ENCODE data around the gene WBP2NL.

WBP2NL gene

GRCh38 chr22:41995211-41995610 lies 3.4 kb upstream of the WBP2NL start:
- no peaks in the 10 kb centered on the region for H3K9me3 ChIP-seq (ENCODE audit: severe bottlenecking)
- H3K27ac ChIP-seq, result no peak overlapping the region
- H3K36me3 ChIP-seq, result peaks cover 56% of the 10 kb centered on the region
- no peak for DNase-seq
- TF ChIP-seq, protein P1, sequence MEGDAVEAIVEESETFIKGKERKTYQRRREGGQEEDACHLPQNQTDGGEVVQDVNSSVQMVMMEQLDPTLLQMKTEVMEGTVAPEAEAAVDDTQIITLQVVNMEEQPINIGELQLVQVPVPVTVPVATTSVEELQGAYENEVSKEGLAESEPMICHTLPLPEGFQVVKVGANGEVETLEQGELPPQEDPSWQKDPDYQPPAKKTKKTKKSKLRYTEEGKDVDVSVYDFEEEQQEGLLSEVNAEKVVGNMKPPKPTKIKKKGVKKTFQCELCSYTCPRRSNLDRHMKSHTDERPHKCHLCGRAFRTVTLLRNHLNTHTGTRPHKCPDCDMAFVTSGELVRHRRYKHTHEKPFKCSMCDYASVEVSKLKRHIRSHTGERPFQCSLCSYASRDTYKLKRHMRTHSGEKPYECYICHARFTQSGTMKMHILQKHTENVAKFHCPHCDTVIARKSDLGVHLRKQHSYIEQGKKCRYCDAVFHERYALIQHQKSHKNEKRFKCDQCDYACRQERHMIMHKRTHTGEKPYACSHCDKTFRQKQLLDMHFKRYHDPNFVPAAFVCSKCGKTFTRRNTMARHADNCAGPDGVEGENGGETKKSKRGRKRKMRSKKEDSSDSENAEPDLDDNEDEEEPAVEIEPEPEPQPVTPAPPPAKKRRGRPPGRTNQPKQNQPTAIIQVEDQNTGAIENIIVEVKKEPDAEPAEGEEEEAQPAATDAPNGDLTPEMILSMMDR (IDR thresholded peaks at IDR 0.05; ENCODE audit: low read depth, low read length), result no peak
- H3K4me3 ChIP-seq (ENCODE audit: low read depth, low read length), result no peak overlapping the region
- no peaks in the 10 kb centered on the region for H3K27me3 ChIP-seq (ENCODE audit: insufficient read depth, low read depth, severe bottlenecking)

GRCh38 chr22:41996826-41997225 lies 1.8 kb upstream of the WBP2NL start:
- Histone ChIP-seq H3K27me3 (ENCODE audit: insufficient read depth, low read depth, severe bottlenecking) (no peaks in the 10 kb centered on the region), H3K9me3 (ENCODE audit: severe bottlenecking) (no peaks in the 10 kb centered on the region), H3K36me3 (peaks cover 43% of the 10 kb centered on the region), H3K27ac (no peak overlapping the region), H3K4me3 (ENCODE audit: low read depth, low read length) (no peak overlapping the region)
- TF ChIP-seq, protein P1 (IDR thresholded peaks at IDR 0.05; ENCODE audit: low read depth, low read length), result no peak
- no peak for DNase-seq

DNA sequence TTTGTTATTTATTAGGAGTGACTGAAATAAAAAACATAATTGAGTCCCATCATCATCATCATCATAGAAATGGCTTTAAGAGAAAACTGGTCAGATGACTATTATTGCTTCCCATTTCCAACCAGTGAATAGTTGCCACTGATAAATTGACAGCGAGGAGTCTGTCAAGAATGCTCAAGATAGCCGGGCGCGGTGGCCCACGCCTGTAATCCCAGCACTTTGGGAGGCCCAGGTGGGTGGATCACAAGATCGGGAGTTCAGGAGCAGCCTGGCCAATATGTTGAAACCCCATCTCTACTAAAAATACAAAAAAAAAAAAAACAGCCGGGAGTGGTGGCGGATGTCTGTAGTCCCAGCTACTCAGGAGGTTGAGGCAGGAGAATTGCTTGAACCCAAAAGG lies 1.9 kb downstream of the WBP2NL start:
- TF ChIP-seq, protein P1 (IDR thresholded peaks at IDR 0.05; ENCODE audit: low read depth, low read length), result no peak
- Histone ChIP-seq H3K4me3 (ENCODE audit: low read depth, low read length) (no peak overlapping the region), H3K9me3 (ENCODE audit: severe bottlenecking) (no peaks in the 10 kb centered on the region), H3K27ac (no peak overlapping the region), H3K27me3 (ENCODE audit: insufficient read depth, low read depth, severe bottlenecking) (no peaks in the 10 kb centered on the region), H3K36me3 (peaks cover 13% of the 10 kb centered on the region)
- DNase-seq, result no peak

GRCh38 chr22:42001121-42001520 lies 2.5 kb downstream of the WBP2NL start:
- Histone ChIP-seq H3K9me3 (ENCODE audit: severe bottlenecking) (no peaks in the 10 kb centered on the region), H3K27me3 (ENCODE audit: insufficient read depth, low read depth, severe bottlenecking) (no peaks in the 10 kb centered on the region), H3K4me3 (ENCODE audit: low read depth, low read length) (peak overlapping the region; percentile 59), H3K27ac (no peak overlapping the region; the same call in 1 of the 2 replicates), H3K36me3 (peaks cover 7% of the 10 kb centered on the region)
- peak; percentile 67 for DNase-seq
- TF ChIP-seq, protein P1 (IDR thresholded peaks at IDR 0.05; ENCODE audit: low read depth, low read length), result no peak

DNA sequence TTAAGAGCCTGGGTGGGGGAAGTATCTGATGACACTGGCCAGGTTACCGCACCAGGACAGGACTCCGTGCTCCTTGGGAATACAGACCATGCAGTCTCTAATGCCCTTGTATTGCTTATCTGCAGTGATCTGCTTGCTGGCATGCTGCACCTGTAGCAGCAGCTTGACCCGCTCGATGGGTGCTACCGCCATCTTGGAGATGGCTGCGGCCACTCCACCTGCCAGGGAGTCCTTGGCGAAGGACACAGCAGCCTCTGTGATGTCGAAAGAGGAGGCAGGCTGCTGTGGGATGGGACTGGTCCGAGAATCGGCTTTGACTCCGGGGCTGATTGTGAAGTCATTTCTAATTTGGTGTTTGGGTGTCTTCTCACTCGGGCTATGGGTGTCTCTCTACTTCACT lies 3.1 kb downstream of the WBP2NL start:
- TF ChIP-seq, protein P1 (IDR thresholded peaks at IDR 0.05; ENCODE audit: low read depth, low read length), result no peak
- Histone ChIP-seq H3K9me3 (ENCODE audit: severe bottlenecking) (no peaks in the 10 kb centered on the region), H3K27ac (peak overlapping the region; percentile 51), H3K27me3 (ENCODE audit: insufficient read depth, low read depth, severe bottlenecking) (no peaks in the 10 kb centered on the region), H3K4me3 (ENCODE audit: low read depth, low read length) (peak overlapping the region; percentile 59), H3K36me3 (peaks cover 2% of the 10 kb centered on the region; the same call in 1 of the 2 replicates)
- DNase-seq, result peak; percentile 25

DNA sequence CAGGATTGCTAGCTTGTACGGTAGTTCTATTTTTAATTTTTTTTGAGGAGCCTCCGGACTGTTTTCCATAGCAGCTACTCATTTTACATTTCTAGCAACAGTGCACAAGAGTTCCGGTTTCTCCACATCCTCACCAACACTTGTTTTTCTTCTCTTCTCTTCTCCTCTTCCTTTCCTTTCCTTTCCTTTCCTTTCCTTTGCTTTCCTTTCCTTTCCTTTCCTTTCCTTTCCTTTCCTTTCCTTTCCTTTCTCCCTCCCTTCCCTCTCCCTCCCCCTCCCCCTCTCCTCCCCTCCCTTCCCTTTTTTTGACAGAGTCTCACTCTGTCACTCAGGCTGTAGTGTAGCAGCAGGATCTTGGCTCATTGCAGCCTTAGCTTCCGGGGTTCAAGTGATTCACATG lies 9.3 kb downstream of the WBP2NL start:
- Histone ChIP-seq H3K9me3 (ENCODE audit: severe bottlenecking) (peaks cover 7% of the 10 kb centered on the region), H3K36me3 (no peaks in the 10 kb centered on the region), H3K4me3 (ENCODE audit: low read depth, low read length) (no peak overlapping the region), H3K27me3 (ENCODE audit: insufficient read depth, low read depth, severe bottlenecking) (no peaks in the 10 kb centered on the region), H3K27ac (no peak overlapping the region)
- TF ChIP-seq, protein P1 (IDR thresholded peaks at IDR 0.05; ENCODE audit: low read depth, low read length), result no peak
- no peak for DNase-seq
